Measurements from ENCODE around the gene TRIM62.

TRIM62 gene

GRCh38 chr1:33132549-33132948, 49.3 kb downstream of the TRIM62 start:
- H3K27ac ChIP-seq (ENCODE audit: low read length): no peak overlapping the region
- no peak overlapping the region for H3K4me3 ChIP-seq (ENCODE audit: low read depth in 1 of 2, low read length in 2 of 2)
- ATAC-seq (ENCODE audit: insufficient read depth, low read depth) (no peak), DNase-seq (no peak)
- no peak overlapping the region for H3K4me2 ChIP-seq (ENCODE audit: insufficient read depth, low read length)
- TF ChIP-seq, protein P1, sequence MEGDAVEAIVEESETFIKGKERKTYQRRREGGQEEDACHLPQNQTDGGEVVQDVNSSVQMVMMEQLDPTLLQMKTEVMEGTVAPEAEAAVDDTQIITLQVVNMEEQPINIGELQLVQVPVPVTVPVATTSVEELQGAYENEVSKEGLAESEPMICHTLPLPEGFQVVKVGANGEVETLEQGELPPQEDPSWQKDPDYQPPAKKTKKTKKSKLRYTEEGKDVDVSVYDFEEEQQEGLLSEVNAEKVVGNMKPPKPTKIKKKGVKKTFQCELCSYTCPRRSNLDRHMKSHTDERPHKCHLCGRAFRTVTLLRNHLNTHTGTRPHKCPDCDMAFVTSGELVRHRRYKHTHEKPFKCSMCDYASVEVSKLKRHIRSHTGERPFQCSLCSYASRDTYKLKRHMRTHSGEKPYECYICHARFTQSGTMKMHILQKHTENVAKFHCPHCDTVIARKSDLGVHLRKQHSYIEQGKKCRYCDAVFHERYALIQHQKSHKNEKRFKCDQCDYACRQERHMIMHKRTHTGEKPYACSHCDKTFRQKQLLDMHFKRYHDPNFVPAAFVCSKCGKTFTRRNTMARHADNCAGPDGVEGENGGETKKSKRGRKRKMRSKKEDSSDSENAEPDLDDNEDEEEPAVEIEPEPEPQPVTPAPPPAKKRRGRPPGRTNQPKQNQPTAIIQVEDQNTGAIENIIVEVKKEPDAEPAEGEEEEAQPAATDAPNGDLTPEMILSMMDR (IDR thresholded peaks at IDR 0.05; ENCODE audit: borderline replicate concordance, extremely low read depth, low read length, poor library complexity, severe bottlenecking): no peak
- no peak for TF ChIP-seq EZH2 (IDR thresholded peaks at IDR 0.05; ENCODE audit: borderline replicate concordance, low read depth, low read length, severe bottlenecking)
- peaks cover 2% of the 10 kb centered on the region; the same call in 1 of the 2 replicates for H4K20me1 ChIP-seq (ENCODE audit: insufficient read depth, low read length)
- no peaks in the 10 kb centered on the region; the same call in 1 of the 2 replicates for H3K36me3 ChIP-seq (ENCODE audit: insufficient read depth, low read length)
- no peaks in the 10 kb centered on the region for H3K9me3 ChIP-seq (ENCODE audit: insufficient read depth, low read length, severe bottlenecking)
- no peaks in the 10 kb centered on the region for H3K27me3 ChIP-seq (ENCODE audit: insufficient read depth, low read length, poor library complexity)
- peaks cover 32% of the 10 kb centered on the region for H3K4me1 ChIP-seq (ENCODE audit: insufficient read depth, low read length)
- H3K9ac ChIP-seq (ENCODE audit: low read depth, low read length): no peak overlapping the region
- peaks cover 13% of the 10 kb centered on the region for H3K79me2 ChIP-seq (ENCODE audit: insufficient read depth, low read length)
- no peak overlapping the region for H2AFZ ChIP-seq (ENCODE audit: low read depth, low read length)

DNA sequence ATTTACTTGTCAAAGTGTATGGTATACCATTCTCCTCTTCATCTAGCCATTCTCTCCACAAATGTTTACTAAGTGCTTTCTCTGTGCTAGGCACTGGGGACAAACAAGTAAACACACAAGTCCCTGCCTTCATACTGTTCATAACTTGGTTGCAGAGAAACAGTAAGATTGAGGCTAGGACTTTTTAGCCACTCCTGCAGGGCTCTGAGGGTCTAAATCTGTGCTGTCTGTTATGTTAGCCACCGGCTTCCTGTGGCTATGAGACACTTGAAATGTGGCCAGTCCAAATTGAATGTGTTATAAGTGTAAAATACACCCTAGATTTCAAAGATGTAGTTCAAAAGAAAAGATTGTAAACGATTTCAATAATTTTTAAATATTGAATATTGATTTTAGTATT, 50.7 kb downstream of the TRIM62 start:
- no peak overlapping the region for H3K27ac ChIP-seq (ENCODE audit: low read length)
- H3K79me2 ChIP-seq (ENCODE audit: insufficient read depth, low read length): peaks cover 21% of the 10 kb centered on the region
- ATAC-seq (ENCODE audit: insufficient read depth, low read depth): no peak
- no peaks in the 10 kb centered on the region; the same call in 1 of the 2 replicates for H3K36me3 ChIP-seq (ENCODE audit: insufficient read depth, low read length)
- H3K4me2 ChIP-seq (ENCODE audit: insufficient read depth, low read length): no peak overlapping the region
- H3K27me3 ChIP-seq (ENCODE audit: insufficient read depth, low read length, poor library complexity): no peaks in the 10 kb centered on the region
- H3K4me3 ChIP-seq (ENCODE audit: low read depth in 1 of 2, low read length in 2 of 2): no peak overlapping the region
- TF ChIP-seq EZH2 (IDR thresholded peaks at IDR 0.05; ENCODE audit: borderline replicate concordance, low read depth, low read length, severe bottlenecking): no peak
- TF ChIP-seq, protein P1 (IDR thresholded peaks at IDR 0.05; ENCODE audit: borderline replicate concordance, extremely low read depth, low read length, poor library complexity, severe bottlenecking): no peak
- no peak overlapping the region for H3K9ac ChIP-seq (ENCODE audit: low read depth, low read length)
- DNase-seq: no peak
- H4K20me1 ChIP-seq (ENCODE audit: insufficient read depth, low read length): peaks cover 2% of the 10 kb centered on the region; the same call in 1 of the 2 replicates
- no peaks in the 10 kb centered on the region for H3K9me3 ChIP-seq (ENCODE audit: insufficient read depth, low read length, severe bottlenecking)
- peaks cover 38% of the 10 kb centered on the region for H3K4me1 ChIP-seq (ENCODE audit: insufficient read depth, low read length)
- H2AFZ ChIP-seq (ENCODE audit: low read depth, low read length): no peak overlapping the region

- Histone ChIP-seq H3K4me1 (ENCODE audit: insufficient read depth, low read length) (peaks cover 46% of the 10 kb centered on the region), H3K9me3 (ENCODE audit: insufficient read depth, low read length, severe bottlenecking) (no peaks in the 10 kb centered on the region), H3K9ac (ENCODE audit: low read depth, low read length) (no peak overlapping the region), H2AFZ (ENCODE audit: low read depth, low read length) (no peak overlapping the region), H4K20me1 (ENCODE audit: insufficient read depth, low read length) (peaks cover 2% of the 10 kb centered on the region; the same call in 1 of the 2 replicates), H3K27me3 (ENCODE audit: insufficient read depth, low read length, poor library complexity) (no peaks in the 10 kb centered on the region), H3K79me2 (ENCODE audit: insufficient read depth, low read length) (peaks cover 28% of the 10 kb centered on the region), H3K27ac (ENCODE audit: low read length) (no peak overlapping the region), H3K36me3 (ENCODE audit: insufficient read depth, low read length) (no peaks in the 10 kb centered on the region; the same call in 1 of the 2 replicates), H3K4me2 (ENCODE audit: insufficient read depth, low read length) (no peak overlapping the region), H3K4me3 (ENCODE audit: low read depth in 1 of 2, low read length in 2 of 2) (no peak overlapping the region)
- no peak for TF ChIP-seq EZH2 (IDR thresholded peaks at IDR 0.05; ENCODE audit: borderline replicate concordance, low read depth, low read length, severe bottlenecking)
- TF ChIP-seq, protein P1 (IDR thresholded peaks at IDR 0.05; ENCODE audit: borderline replicate concordance, extremely low read depth, low read length, poor library complexity, severe bottlenecking): no peak
- DNase-seq (no peak), ATAC-seq (ENCODE audit: insufficient read depth, low read depth) (no peak)
Observed at GRCh38 chr1:33130297-33130696, 51.5 kb downstream of the TRIM62 start.

All from DND-41 (cell line).